ENCODE measurements around the gene OPCML.

OPCML gene

DNA sequence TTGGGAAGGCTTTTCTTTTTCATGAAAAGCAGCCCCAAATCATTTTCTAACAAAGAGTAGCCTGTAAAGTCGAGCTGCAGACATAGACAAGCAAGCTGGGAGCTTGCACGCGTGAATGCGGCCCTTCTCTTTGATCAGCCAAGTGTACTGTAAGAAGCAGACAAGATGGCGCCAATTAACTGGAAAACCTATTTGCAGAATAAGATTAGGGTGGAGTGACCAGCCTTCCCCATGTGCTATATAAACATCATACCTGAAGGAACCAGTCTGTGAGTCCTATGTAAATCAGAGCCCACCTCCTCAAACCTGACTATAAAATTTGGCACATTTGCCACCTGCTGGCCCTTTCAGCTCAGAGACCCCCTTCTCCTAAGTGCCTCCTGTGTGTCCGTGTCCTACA, 982.7 kb downstream of the OPCML start:
- CTCF ChIA-PET, result no interaction called here
- TF ChIP-seq, protein P1, sequence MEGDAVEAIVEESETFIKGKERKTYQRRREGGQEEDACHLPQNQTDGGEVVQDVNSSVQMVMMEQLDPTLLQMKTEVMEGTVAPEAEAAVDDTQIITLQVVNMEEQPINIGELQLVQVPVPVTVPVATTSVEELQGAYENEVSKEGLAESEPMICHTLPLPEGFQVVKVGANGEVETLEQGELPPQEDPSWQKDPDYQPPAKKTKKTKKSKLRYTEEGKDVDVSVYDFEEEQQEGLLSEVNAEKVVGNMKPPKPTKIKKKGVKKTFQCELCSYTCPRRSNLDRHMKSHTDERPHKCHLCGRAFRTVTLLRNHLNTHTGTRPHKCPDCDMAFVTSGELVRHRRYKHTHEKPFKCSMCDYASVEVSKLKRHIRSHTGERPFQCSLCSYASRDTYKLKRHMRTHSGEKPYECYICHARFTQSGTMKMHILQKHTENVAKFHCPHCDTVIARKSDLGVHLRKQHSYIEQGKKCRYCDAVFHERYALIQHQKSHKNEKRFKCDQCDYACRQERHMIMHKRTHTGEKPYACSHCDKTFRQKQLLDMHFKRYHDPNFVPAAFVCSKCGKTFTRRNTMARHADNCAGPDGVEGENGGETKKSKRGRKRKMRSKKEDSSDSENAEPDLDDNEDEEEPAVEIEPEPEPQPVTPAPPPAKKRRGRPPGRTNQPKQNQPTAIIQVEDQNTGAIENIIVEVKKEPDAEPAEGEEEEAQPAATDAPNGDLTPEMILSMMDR (IDR thresholded peaks at IDR 0.05; ENCODE audit: control extremely low read depth, extremely low read depth, low read depth, missing control alignments), result no peak

DNA sequence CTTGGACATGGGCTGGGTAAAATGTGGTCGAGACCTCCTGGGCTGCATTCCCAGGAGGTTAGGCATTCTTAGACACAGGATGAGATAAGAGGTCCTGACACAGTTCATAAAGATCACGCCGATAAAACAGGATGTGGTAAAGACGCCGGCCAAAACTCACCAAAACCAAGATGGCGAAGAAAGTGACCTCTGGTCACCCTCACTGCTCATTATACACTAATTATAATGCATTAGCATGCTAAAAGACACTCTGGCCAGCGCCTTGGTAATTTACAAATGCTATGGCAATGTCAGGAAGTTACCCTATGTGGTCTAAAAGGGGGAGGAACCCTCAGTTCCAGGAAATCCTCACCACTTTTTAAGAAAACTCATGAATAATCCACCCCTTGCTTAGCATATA, 983.3 kb downstream of the OPCML start:
- no peak for DNase-seq (ENCODE audit: extremely low spot score)
- TF ChIP-seq, protein P1 (IDR thresholded peaks at IDR 0.05; ENCODE audit: control extremely low read depth, extremely low read depth, low read depth, missing control alignments), result no peak
- CTCF ChIA-PET, result no interaction called here
- POLR2A ChIA-PET, result no interaction called here

More for the DNA sequence above, 982.7 kb downstream of the OPCML start:
- POLR2A ChIA-PET, result no interaction called here
- DNase-seq (ENCODE audit: extremely low spot score), result no peak

DNA sequence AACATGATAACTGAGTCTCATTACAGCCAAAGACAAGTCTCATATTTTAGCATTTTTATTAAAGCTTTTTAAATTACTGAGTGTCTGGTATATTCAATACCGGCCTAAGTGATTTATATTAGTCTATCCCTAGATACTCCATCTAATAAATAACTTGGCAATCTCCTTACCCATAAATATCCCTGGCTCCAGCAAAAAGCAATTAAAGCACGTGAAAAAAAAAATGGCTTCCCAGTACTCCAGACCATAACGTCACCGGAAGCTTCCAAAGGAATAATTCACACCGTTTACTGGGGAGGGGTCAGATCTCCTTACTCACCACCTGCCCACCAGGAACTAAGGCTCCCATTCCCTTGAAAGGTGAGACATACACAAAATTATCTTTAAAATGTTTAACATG, 988.3 kb downstream of the OPCML start:
- CTCF ChIA-PET, result interaction anchor here (1.1 kb wide), 1 partner anchor 22 kb away, joined by 3 read pairs; no protein-coding TSS in a partner anchor
- POLR2A ChIA-PET, result no interaction called here
- TF ChIP-seq, protein P1 (IDR thresholded peaks at IDR 0.05; ENCODE audit: control extremely low read depth, extremely low read depth, low read depth, missing control alignments), result no peak
- no peak for DNase-seq (ENCODE audit: extremely low spot score)

DNA sequence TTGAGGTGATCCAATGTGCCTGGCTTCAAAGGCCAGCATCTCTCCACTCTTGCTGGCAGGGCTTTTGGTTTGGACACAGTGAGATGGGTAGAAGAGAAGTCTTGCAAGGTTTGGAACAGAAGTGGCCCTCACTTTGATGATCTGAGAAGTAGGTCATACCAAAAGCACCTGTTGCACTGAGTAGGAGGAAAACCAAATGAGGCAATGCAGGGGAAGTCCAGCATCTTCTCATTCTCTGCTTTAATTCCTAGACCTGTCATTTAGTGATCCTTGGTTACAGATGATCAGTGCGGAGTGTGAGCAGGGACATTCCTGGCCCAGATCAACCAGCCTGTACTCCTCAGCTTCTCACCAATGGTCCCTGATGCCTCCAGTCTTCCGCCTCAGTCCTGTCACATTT, 990.5 kb downstream of the OPCML start:
- ChIA-PET POLR2A (no interaction called here), CTCF (no interaction called here)
- DNase-seq (ENCODE audit: extremely low spot score), result no peak
- TF ChIP-seq, protein P1 (IDR thresholded peaks at IDR 0.05; ENCODE audit: control extremely low read depth, extremely low read depth, low read depth, missing control alignments), result no peak

DNA sequence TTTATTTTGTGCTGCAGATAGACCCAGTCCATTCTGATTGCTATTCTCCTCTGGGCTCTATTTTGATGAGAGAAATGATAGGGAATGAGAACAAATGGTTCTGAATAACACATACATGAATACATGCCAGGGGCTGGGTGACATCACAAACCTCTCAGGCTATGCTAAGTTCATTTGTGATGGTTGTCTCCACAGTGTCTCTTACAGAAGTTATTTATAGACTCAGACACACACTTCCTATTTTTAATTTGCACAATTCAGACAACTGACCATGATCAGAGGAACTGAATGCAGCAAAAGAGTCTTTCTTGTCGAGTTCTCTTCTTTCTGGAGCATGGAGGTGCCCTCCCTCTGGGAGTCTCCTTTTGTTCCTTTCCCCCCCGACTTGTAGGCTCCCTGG, 991.7 kb downstream of the OPCML start:
- ChIA-PET POLR2A (no interaction called here), CTCF (no interaction called here)

DNA sequence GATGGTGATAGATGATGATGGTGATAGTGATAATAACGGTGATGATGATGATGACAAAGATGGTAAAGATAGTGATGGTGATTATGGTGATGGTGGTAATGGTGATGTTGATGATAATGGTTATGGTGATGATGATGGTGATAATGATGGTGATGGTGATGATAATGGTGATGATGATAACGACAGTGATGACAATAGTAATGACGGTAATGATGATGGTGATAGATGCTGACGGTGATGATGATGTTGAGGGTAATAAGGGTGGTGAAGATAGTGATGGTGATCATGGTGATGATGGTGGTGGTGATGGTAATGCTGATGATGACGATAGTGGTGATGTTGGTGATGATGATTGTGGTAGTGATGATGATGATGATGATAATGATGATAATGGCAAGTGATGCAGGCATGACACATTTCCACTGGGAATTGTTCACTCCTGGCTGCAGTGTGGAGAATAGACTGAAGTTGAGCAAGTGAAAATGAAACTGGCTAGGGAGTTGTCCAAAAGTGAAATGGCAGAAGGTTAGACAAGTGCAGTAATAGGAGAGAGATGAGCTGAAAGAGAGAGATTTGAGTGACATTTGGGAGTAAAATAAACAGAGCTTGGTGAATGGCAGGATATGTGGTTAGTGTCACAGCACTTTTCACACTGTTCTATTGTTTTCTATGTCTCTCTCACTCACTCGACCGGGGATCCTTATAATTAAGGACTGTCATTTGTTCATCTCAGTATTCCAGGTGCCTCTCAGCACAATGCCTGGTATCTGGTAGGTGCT, 992.5 kb downstream of the OPCML start:
- POLR2A ChIA-PET, result no interaction called here
- CTCF ChIA-PET, result no interaction called here
- no peak for DNase-seq (ENCODE audit: extremely low spot score)
- TF ChIP-seq, protein P1 (IDR thresholded peaks at IDR 0.05; ENCODE audit: control extremely low read depth, extremely low read depth, low read depth, missing control alignments), result no peak

More for the DNA sequence above, 991.7 kb downstream of the OPCML start:
- DNase-seq (ENCODE audit: extremely low spot score), result no peak
- TF ChIP-seq, protein P1 (IDR thresholded peaks at IDR 0.05; ENCODE audit: control extremely low read depth, extremely low read depth, low read depth, missing control alignments), result no peak
